NCI-H524 treated with DMSO at 0.1 percent for 48 hours (cell line): Measurements from ENCODE around the gene PIP5K1C.
"Not testable (repeated sequence)": the region's sequence is repeated elsewhere in the genome, so short reads cannot be mapped to it uniquely, and the experiment has no call there.

Experiments used
- DNase-seq: peaks from one replicate; lab custom pipeline; 2025; lab: John Stamatoyannopoulos, UW

Gene PIP5K1C

DNA sequence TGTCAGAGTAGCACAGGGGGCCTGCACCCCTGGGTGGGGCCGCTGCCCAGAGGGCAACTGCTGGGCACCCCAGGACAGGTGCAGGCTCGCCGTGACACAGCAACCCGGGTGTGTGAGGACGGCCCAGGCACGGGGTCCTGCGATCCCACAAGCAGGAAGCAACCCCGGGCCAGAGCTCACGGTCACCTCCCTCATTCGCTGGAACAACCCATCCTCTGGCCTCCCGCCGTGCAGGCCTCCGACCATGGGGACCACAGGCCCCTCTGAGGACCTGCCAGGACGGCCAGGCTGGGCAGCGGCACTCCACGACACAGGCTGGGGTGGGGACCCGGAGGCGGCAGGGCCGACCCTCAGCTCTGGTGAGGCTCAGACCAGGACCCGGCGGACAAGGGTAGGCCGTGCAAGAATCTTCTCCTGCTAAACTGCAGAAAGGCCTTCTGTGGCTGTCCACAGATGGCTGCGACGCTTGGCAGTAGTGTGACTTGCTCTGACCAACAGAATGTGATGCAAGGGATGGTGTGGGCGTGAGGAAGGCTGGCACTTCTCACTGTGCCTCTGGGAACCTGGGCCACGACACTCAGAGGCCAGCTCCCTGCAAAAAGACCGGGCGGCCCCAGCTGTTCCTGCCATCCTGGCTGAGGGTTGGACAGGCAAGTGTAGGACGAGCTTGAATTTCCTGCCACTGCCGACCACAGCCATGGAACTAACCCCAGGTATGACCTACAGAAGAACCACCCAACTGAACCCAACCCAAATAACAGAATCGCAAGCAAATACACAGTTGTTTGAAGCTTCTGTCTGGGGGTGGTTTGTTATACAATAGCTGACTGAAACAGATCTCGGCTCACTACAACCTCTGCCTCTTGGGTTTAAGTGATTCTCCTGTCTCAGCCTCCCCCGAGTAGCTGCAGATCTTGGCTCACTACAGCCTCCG is 26.5 kb downstream of the PIP5K1C start:
- no peak for DNase-seq

DNA sequence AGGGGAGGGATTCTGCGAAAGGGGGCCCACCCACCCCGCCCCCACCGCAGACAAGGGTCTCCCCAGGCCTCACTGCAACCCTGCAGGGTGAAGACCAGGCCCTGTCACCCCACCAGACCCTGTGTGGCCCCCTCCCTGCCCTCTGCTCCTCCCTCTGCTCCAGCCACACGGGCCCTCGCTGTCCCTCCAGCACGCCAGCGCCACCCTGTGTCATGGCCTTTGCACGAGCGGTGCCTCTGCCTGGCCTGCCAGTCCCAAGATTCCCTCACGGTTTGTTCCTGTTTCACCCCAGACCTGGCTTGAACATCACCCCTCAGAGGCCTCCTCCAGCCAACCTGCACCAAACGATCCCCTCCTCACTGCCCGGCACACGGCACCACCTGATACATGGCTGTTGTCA is 27.3 kb downstream of the PIP5K1C start:
- DNase-seq: no peak

DNA sequence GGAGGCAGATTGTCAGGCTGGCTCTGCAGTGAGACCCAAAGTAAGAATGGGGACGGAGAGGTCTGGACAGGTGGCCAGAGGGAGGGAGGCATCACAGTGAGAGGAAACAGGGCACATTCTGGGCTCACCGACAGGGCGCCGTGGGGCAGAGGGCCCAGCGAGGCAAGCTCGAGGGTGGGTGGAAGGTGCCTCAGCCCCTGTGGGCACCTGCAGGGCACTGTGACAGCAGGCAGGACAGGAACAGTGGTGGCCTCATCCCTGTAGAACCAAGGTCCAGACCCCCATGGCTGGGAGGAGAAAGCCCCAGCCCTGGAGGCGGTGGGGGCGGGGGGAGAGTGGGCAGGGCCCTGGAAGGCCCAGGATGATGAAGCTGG is 27.7 kb downstream of the PIP5K1C start:
- DNase-seq: no peak

DNA sequence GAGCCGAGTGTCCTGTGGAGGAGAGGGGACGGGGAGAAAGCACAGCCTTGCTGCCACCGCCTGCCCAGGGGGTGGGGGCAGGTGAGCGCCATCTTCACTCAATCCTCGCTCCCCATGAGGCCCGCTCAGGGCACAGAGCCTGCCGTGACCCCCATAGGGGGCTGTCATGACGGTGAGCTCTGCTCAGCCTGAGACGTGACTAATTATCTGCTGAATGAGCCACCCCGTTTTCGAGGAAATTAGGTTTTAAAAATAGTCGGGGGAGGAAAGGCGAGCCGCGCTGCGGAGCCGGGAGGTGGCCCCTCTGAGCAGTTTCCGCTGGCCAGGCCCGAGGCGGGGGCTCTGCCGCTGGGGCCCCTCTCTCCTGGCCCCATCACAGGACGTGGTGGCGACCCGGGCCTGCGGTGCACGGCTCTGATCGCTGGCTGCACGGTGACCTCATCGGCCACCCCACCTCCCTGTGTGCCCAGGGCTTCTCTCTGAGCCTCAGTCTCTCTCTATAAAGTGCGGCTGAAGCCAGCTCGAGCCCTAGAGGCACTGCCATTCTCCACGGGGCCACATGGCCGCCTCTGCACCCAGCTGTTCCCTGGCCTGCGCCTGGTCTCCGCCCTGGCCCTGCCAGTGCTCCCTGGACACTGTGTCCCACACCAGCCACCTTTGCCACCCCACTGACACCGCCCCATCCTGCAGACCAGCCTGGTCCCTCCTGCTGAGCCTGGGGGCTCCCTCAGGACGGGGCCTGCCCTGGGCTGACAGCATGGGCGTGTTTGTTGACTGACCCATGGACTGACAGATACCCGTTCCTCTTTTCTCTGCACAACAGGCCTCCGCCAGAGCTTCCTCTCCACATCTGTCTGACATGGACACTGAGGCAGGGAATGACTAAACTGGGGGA is 28.3 kb downstream of the PIP5K1C start:
- no peak for DNase-seq

DNA sequence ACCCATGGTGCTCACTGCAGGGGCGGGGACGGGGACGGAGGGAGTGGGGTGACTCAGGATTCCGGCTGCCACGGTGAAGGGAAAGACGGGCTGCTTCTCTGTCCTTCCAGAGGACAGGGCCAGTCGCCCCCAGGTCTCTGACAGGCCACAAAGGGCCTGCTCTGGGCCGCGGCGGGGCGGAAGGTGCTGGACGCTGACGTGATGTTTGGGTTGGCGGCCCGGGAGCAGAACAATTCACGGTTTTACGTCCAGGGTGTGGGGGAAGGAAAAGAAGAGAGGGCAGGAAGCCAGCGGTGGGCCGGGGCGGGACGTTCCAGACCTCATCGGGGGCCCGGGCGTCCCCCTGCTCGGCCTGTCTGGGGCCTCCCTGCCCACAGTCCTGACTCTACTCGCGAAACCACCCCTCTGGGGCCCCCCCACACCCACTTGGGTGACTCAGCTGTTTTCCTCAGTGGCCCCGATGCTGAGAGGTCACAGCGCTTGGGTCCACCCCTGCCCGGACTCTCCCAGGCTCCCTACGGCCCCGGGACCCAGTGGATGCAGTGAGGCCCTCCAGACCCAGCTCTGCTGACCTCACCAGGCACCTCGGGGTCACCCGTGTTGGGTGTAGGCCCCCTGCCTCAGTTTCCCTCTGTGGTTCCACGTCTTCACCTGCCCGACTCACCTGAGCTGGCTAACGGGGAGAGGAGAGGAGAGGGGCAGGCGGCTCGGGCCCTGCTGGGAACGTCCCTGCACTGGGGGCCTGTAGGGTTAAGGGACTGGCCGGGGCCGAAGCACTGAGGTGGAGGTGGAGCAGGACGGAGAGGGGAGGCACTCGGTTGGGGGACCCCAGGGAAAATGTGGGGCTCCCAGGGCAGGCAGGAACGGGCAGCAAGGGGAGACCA is 29.2 kb downstream of the PIP5K1C start:
- DNase-seq: no peak

DNA sequence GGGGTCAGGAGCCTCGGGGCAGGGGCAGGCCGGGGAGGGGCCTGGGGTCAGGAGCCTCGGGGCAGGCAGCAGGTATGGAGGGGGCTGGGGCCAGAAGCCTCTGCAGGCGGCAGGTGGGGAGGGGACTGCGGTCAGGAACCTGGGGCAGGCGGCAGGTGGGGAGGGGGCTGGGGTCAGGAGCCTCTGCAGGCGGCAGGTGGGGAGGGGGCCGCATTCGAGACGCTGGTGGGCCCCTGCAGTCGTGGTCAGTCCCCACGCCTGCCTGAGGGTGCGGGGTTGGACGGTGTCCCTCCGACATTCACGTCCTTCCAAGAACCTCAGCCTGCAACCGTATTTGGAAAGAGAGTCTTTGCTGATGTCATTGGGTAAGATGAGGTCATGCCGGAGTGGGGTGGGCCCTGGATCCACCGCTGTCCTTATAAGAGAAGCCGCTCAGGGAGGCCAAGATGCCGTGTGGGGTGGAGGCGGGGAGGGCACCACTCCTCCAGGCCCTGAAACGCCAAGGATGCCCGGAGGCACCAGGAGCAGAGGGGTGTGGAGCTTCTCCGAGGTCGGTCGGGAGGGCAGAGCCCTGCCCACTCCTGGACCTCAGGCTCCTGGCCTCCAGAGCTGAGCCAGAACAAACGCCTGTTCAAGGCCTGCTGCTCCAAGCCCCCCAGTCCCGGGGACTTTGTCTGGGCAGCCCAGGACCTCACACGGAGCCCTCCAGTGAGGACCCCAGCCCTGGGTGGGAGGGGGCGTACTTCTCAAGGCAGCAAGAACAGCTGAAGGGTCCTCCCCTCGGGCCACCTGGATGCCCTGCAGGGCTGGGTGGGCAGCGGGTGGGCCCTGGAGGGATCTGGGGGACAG is 30.1 kb downstream of the PIP5K1C start:
- no peak for DNase-seq

DNA sequence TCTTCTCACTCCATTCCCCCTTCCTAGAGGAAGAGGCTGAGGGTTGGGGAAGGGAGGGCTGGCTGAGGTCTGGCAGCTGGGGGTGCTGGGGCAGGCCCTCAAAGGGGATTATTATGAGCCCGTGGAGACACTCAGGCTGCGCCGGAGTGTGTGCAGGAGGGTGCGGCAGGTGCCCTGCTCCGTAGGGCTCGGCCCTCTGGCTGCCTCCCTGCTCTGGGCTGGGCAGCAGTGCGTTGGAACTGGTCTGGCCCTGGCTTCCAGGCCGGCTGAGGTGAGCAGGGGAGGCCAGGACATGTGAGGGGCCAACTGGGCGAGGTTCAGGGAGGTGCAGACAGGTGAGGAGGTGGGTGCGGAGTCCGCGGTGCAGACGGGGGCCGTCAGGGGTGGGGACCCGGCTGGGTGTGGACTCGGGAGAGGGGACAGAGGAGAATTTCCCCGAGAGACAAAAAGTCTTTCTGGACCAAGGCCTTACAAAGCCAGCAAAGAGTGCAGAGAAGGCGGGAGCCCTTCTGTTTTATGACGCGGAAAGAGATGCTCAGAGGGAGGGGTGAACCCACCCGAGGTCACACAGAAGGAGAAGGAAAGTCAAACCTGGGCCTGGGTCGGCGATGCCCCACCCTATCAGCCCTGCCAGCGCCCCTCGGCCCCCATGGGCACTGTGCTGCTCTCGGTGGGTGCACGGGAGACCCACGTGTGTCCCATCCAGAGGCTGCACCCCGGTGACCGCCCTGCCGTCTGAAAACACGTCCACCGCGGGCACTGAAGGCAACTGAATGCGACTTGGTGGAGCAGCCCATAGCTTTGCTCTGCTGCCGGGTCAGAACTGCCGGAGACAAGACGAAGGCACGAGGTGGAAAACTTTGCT is 31.0 kb downstream of the PIP5K1C start:
- DNase-seq: peak; percentile 67

DNA sequence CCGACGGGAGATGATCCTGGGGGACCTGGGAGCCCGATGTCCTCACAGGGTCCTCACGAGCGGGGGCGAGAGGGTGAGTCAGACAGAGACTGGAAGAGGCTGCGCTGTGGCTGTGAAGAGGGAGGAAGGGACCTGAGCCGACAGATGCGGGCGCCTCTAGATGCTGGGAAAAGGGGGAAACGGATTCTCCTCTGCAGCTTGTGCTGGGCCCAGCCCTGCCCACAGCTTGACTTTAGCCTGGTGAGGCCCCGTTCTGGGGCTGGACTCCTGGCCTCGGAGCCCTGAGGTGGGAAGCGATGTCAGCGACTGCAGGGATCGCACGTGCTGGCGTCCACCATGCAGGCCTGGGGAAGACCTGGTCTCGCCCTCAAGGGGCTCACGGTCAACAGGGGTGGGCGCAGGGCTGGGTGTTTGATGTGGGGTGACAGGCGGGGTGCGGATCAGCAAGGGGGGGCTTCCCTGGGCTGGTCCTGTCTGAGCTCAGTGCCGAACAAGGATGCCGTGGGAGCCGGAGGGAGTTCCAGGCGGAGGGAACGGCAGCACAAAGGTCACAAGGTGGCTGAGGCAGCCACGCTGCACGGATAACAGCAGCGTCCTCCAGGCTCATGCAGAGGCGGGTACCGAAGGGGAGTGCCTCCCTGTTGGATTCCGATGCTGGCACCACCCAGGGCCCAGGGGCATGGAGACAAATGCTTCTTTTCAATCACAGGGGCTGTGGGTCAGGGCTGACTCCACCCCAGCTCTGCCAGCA is 31.8 kb downstream of the PIP5K1C start:
- peak; percentile 15 for DNase-seq

DNA sequence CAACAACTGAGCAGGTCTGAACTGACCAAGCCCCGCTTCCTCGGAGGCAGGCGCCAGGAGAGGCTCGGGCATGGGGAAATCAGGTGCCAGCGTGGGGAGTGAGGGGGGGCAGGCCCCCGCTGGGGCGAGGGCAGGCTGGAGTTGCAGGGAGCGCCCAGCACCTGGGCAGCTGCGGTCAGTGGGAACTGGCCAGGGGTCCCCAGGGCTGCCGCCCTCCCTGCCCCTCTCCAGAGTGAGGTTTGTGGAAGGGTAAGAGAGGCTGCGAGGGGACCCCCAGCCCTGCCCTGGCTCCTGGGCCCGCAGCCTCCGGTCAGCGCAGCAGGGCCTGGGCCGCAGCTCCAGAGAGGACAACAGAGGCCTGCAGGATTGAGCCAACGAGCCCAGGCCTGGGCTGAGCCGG is 32.5 kb downstream of the PIP5K1C start:
- no peak for DNase-seq

DNA sequence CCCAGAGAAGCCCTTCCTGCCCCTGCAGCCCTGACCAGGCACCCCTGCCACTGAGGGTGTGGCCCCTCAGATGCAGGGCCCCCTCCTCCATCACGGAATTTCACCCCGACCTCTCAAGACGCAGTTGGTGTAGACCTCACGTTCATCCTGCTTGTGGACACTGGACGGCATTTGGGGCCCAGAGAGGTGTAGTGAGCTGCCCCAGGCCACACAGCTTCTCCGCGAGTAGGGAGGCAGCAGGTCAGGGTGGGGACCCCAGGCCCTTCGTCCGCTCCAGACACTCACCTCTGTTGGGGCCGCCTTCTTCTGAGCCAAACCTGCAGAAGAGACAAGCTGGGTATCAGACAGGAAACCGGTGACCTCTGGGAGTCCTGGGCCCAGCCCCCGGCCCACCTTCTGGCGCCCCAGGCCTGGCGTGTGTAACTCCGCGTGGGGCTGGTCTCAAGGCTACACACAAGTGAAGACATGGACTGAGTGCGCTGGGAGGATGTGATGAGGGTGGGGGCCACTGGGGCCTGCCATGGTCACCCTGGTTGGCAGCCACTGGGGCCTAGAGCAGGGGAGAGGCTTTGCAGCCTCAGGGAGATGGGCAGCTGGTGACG is 33.1 kb downstream of the PIP5K1C start:
- no peak for DNase-seq

DNA sequence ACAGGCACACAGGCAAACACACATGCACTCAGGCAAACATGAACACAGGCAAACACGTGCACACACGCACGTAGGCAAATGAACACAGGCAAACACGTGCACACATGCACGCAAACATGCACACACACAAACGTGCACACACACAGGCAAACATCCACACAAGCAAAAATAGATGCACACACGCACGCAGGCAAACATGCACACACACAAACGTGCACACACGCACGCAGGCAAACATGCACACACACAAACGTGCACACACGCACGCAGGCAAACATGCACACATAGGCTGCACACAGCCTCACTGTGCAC is 33.8 kb downstream of the PIP5K1C start:
- not testable (repeated sequence) for DNase-seq

DNA sequence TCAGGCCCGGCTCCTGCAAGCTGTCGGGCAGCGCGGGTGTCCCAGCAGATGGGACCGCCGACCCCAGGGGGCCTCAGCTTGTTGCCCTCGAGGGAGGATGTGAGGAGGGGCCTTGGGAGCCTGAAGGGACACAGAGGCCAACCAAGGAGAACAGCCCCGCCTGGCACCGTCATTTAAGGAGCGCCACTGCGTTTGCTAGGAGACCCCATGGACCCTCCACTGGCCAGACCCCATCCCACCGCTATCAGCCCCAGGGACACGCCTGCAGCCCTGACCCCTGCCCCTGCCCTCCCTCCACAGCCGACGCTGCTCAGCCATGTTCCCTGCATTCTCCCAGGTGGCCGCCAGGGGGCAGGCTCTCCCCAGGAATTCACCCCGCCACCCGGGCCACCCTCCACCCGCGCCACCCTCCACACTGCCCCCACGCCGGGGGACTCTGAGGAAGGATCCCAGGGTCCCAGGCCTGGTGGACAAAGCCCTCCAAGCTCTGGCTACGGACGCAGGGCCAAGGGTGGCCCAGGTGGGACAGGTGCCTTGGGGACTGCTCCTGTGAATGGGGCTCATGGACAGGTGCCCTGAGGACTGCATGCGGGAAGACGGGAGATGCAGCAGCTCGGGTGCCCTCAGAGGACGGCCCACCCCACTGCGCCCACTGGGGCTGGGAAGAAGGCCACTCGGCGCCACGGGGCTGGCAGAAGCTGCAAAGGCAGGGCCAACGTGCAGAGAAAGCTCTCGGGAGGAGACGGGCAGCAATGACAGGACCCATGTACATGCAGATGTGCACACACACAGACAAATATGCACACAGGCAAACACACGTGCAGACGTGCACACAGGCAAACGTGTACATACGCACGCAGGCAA is 34.4 kb downstream of the PIP5K1C start:
- DNase-seq: no peak

DNA sequence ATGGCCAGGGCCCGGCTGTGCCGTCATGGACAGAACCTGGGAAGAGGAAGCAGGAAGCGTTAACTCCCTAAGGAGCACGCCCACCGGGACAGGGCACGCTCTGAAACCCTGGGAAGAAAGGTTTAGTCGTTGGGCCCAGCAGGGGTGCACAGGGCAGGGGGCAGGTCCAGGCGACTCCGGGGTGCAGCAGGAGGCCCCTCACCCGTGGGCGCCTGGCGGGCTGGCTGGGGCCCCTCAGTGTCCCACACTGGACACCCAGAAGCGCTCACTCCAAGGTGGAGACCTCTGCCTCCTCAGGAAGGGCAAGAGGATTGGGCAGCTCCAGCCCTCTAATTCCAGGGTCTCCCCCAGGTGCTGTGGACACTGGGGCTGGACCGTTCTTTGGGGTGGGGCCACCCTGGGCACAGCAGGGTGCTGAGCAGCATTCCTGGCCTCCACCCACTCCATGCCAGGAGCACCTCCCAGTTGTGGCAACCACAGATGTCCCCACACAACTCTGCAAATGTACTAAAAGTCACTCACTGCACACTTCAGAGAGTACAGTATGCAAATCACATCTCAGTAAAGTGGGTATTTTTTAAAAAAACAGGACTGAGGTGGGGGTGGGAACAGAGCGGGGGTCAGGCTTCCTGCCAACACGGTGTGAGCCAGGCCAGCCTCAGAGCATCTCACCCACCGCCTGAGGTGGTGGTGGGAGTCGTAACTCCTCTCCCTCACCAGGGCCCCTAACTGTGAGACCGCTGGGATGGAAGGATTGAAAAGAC is 35.2 kb downstream of the PIP5K1C start:
- no peak for DNase-seq

DNA sequence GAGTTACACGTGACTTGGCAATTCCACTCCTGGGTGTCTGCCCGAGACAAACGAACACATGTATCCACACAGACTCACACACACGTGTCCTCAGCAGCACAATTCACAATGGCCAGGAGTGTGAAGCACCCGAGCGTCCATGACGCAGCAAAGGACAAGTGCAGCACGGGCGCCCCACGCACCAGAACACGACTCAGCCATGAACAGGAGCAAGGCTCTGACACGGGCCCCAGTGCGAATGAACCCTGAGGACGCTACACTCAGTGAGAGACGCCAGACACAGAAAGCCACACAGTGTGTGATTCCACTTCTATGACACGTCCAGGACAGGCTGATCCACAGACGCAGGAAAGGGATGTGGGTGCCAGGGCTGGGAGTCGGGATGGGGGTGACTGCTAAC is 36.4 kb downstream of the PIP5K1C start:
- no peak for DNase-seq

DNA sequence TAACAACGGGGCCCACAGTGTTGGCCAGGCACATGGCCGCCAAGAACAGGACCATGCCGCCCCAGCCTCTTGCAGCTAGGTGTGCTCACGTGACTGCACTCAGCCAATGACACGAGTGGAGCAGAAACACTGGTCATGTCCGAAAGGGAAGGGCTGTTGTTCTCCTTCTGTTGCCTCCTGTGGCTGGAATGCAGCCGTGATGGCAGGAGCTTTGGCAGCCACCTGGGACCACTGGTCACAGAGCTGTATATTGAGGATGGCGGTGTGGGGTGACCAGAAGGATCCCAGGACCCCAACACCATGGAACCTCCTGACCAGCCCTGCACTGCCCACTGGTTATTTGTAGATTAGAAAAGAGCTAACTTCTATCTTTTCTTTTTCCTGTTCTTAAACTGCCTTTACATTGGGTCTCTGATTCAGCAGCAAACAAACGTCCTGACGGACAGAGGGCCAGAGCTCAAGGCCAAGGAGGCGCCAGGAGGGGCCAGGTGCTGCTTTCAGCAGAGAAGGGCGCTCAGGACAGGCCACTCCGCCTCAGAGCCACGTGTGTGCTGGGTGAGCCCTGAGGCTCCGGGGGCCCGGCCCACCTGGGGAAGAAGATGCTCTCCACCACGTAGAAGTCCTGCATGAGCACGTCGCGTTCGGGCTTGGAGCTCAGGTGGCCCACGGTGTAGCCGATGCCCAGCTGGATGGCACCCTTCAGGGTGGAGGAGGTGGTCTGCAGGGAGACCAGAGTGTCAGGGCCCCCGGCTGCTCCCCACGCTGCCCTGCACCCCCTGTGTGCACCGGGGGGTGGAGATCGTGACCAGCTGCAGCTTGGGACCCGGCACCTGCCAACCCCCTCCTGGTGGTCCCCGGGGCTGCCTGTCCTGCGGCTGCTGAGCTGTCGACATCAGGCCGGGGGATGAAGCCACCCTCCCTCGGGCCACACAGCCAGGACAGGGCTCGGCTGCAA is 38.7 kb downstream of the PIP5K1C start:
- no peak for DNase-seq
